Kidney (tissue), 14 donors: ENCODE data around the gene LMBR1. TPM values are rescaled to one million over a fixed set of nuclear protein-coding genes. Genes with fewer than 3 reads are reported as not detected.
"Not testable (repeated sequence)": the region's sequence is repeated elsewhere in the genome, so short reads cannot be mapped to it uniquely, and the experiment has no call there.

ENCODE experiments used
- DNase-seq, 5 donors: peaks; one replicate each; pipeline ENCODE4 v3.0.0-alpha.2; 2013 to 2020
- FAIRE-seq: peaks from 2 replicates; lab custom pipeline; 2012; peaks lifted over from hg19 to GRCh38; lab: Jason Lieb, UNC
- H3K27ac ChIP-seq, 2 donors: one replicate each; pipeline ENCODE4 v1.7.0; 2013; ENCODE audit warnings: low read depth in 2 of 2, low read length in 2 of 2, inconsistent platforms in 1 of 2
- H3K27me3 ChIP-seq: one replicate; pipeline ENCODE4 v1.7.1; 2013; ENCODE audit warnings: low read length, inconsistent platforms; ENCODE audit not compliant: control insufficient read depth, insufficient read depth
- H3K36me3 ChIP-seq, 3 donors: one replicate each; pipeline versions ENCODE4 v1.7.0 to v1.7.1; 2013; ENCODE audit warnings: low read length in 3 of 3, control low read depth in 1 of 3, inconsistent platforms in 1 of 3; ENCODE audit not compliant: insufficient read depth in 3 of 3, control insufficient read depth in 2 of 3
- H3K4me1 ChIP-seq, 3 donors: one replicate each; pipeline versions ENCODE4 v1.7.0 to v1.7.1; 2013; ENCODE audit warnings: low read length in 3 of 3, inconsistent platforms in 1 of 3, low read depth in 1 of 3; ENCODE audit not compliant: control insufficient read depth in 2 of 3, insufficient read depth in 2 of 3
- H3K4me3 ChIP-seq, 3 donors: one replicate each; pipeline versions ENCODE4 v1.7.0 to v1.8.1; 2013; ENCODE audit warnings: low read length in 3 of 3, control low read depth in 1 of 3, inconsistent platforms in 1 of 3
- H3K9ac ChIP-seq, 3 donors: one replicate each; pipeline versions ENCODE4 v1.7.0 to v1.7.1; 2013; ENCODE audit warnings: low read length in 3 of 3, control low read depth in 1 of 3, inconsistent platforms in 1 of 3
- H3K9me3 ChIP-seq, 3 donors: one replicate each; pipeline versions ENCODE4 v1.7.0 to v1.7.1; 2013; ENCODE audit warnings: low read length in 3 of 3, control low read depth in 1 of 3, inconsistent platforms in 1 of 3; ENCODE audit not compliant: control insufficient read depth in 2 of 3, insufficient read depth in 1 of 3
- intact Hi-C: fragments of 100-400 bp; cut with DNase I; formaldehyde crosslinking; loops from one replicate; pipeline ENCODE4 v1.11.1; 2022
- polyA plus RNA-seq: library from polyadenylated mRNA; stranded (reverse); fragments of 350-450 nt; fragmentation: Illumina TruSeq; extraction: RNeasy Lipid Tissue Mini Kit (QIAGEN cat#74804); gene quantifications from one replicate; pipeline ENCODE4 v1.2.3, GENCODE V29; 2014; ENCODE audit warnings: low read depth, low replicate concordance; ENCODE audit not compliant: insufficient read depth
- total RNA-seq: library from RNA; stranded (reverse); fragmentation: NEBNext Ultra II Directional; extraction: Animal tissue kit (Norgen Biotek cat#: 25700); gene quantifications from one replicate; pipeline ENCODE4 v1.2.1, GENCODE V29; 2021
- TF ChIP-seq, protein P1 (sequence below): IDR thresholded peaks from 3 replicates; pipeline ENCODE4 v1.5.1; 2012; ENCODE audit warnings: mild to moderate bottlenecking, moderate library complexity, borderline replicate concordance; ENCODE audit not compliant: insufficient read depth; ENCODE audit errors: extremely low read depth
- donor health status: control.
- donor health status: control.
- donor health status: control.
- donor health status: control.
- donor health status: control.
- donor health status: DM: yes; HTN: yes; CAD: no.
- donor health status: Normal renal cell carcinoma (clear cell type).

Gene LMBR1
- total and polyA plus RNA-seq, 2 donors from 2014 or later, result 19.6 to 82.6 TPM

DNA sequence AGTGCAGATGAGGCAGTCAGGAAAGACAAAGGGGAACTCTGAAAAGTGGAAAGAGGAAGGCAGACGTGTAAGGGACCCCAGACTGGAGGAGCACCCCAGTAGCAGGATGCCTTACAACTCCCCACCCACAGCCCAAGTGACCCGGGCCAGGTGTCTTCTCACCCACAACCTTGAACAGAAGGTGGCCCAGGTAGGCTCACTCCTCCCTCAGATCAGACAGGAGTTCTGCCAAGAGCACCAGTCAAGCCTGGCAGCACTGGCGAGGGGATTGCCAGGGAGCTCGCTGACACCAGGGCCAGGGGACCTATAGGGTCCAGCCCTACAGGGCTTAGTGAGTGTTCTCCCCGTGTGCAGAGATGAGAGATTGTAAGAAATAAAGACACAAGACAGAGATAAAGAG lies 27.1 kb upstream of the LMBR1 start:
- FAIRE-seq (no peak), DNase-seq (no peak)
- H3K4me3 ChIP-seq, result no peak overlapping the region
- intact Hi-C loops, result no loop called here
- no peaks in the 10 kb centered on the region for H3K27me3 ChIP-seq
- no peak overlapping the region for H3K9ac ChIP-seq
- no peak overlapping the region for H3K27ac ChIP-seq
- no peaks in the 10 kb centered on the region for H3K4me1 ChIP-seq
- H3K9me3 ChIP-seq, result no peaks in the 10 kb centered on the region
- H3K36me3 ChIP-seq, result no peaks in the 10 kb centered on the region
- TF ChIP-seq, protein P1, sequence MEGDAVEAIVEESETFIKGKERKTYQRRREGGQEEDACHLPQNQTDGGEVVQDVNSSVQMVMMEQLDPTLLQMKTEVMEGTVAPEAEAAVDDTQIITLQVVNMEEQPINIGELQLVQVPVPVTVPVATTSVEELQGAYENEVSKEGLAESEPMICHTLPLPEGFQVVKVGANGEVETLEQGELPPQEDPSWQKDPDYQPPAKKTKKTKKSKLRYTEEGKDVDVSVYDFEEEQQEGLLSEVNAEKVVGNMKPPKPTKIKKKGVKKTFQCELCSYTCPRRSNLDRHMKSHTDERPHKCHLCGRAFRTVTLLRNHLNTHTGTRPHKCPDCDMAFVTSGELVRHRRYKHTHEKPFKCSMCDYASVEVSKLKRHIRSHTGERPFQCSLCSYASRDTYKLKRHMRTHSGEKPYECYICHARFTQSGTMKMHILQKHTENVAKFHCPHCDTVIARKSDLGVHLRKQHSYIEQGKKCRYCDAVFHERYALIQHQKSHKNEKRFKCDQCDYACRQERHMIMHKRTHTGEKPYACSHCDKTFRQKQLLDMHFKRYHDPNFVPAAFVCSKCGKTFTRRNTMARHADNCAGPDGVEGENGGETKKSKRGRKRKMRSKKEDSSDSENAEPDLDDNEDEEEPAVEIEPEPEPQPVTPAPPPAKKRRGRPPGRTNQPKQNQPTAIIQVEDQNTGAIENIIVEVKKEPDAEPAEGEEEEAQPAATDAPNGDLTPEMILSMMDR, result no peak

DNA sequence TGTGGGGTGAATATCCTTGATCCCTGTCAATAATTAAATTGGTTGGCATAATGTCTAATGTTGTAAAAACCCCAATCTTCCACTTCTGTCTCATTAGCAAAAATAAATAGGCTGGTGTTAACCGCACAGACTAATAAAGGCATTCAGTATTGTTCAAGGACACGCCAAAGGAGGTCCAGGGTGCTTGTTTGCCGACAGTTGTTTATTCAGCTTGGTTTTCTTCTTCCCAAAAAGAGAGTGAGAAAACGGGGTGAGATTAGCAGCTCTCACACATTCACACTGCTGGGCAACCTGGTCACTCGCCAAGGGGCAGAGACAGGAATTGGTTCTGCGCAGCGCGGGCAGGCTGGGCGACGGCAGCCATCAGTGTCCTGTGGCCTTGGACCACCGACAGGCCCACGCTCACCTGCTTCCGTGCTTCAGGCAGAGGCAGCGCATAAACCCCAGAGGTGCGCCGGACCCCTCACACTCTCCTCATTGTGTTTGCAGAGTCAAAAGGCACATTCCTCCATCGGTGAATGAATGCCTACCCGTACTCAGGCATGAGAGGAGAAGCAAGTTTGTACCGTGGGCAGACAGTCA lies 26.2 kb upstream of the LMBR1 start:
- no peak for FAIRE-seq
- intact Hi-C loops, result no loop called here
- H3K4me1 ChIP-seq, result no peaks in the 10 kb centered on the region

DNA sequence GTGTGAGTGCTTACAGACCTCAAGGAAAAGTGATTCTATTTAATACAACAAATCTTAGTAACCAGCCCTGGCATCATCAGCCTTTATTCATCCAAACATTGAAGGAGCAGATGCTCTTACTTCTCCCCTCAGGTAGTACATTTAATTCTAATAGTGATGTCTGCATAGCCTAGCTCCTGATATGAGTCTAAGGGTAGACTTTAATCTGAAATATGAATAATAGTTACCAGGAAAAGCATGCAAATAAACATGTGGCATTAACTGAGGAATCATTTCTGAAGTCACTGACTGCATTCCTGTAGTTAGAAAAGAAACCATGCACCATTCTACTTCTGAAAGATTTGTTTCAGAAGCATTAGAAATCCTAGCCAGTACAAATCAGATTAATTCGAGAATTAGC lies 25.7 kb upstream of the LMBR1 start:
- no peaks in the 10 kb centered on the region for H3K36me3 ChIP-seq
- FAIRE-seq (no peak), DNase-seq (no peak)

More for the DNA sequence above, 26.2 kb upstream of the LMBR1 start:
- H3K9me3 ChIP-seq, result no peaks in the 10 kb centered on the region
- H3K27me3 ChIP-seq, result no peaks in the 10 kb centered on the region
- no peak overlapping the region for H3K4me3 ChIP-seq
- no peak overlapping the region for H3K9ac ChIP-seq
- H3K36me3 ChIP-seq, result no peaks in the 10 kb centered on the region
- H3K27ac ChIP-seq, result no peak overlapping the region
- DNase-seq, result no peak
- TF ChIP-seq, protein P1, result no peak

DNA sequence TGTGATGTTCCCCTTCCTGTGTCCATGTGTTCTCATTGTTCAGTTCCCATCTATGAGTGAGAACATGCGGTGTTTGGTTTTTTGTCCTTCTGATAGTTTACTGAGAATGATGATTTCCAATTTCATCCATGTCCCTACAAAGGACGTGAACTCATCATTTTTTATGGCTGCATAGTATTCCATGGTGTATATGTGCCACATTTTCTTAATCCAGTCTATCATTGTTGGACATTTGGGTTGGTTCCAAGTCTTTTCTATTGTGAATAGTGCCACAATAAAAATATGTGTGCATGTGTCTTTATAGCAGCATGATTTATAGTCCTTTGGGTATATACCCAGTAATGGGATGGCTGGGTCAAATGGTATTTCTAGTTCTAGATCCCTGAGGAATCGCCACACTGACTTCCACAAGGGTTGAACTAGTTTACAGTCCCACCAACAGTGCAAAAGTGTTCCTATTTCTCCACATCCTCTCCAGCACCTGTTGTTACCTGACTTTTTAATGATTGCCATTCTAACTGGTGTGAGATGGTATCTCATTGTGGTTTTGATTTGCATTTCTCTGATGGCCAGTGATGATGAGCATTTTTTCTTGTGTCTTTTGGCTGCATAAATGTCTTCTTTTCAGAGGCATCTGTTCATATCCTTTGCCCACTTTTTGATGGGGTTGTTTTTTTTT lies 16.7 kb upstream of the LMBR1 start:
- H3K4me3 ChIP-seq, H3K4me1 ChIP-seq, DNase-seq, H3K27ac ChIP-seq, FAIRE-seq, intact Hi-C loops, H3K27me3 ChIP-seq, H3K36me3 ChIP-seq, H3K9ac ChIP-seq, H3K9me3 ChIP-seq: not testable (repeated sequence)

More for the DNA sequence above, 25.7 kb upstream of the LMBR1 start:
- TF ChIP-seq, protein P1, result no peak
- Histone ChIP-seq H3K9ac (no peak overlapping the region), H3K4me3 (no peak overlapping the region), H3K27me3 (no peaks in the 10 kb centered on the region), H3K4me1 (no peaks in the 10 kb centered on the region), H3K27ac (no peak overlapping the region), H3K9me3 (no peaks in the 10 kb centered on the region)
- intact Hi-C loops, result no loop called here
